ENCODE data around the gene NELFB. TPM values are rescaled to one million over a fixed set of nuclear protein-coding genes. Genes with fewer than 3 reads are reported as not detected.
A peak's percentile ranks its signal among the peaks of the same experiment; 100 is the strongest.

The NELFB gene
- polyA plus RNA-seq, 1 donor from 2014 or later: 64.7 TPM

- peak; percentile 52 for TF ChIP-seq POLR2AphosphoS5 (IDR thresholded peaks at IDR 0.05)
- peak; percentile 53 for TF ChIP-seq REST (IDR thresholded peaks at IDR 0.05; ENCODE audit: borderline replicate concordance)
- peak; percentile 54 for TF ChIP-seq TAF1 (IDR thresholded peaks at IDR 0.05; ENCODE audit: low read depth)
- no peak for TF ChIP-seq EZH2 (IDR thresholded peaks at IDR 0.05; ENCODE audit: borderline replicate concordance, insufficient read depth, low read length, poor library complexity, severe bottlenecking)
- no peak for TF ChIP-seq CTCF (IDR thresholded peaks at IDR 0.05; ENCODE audit: poor library complexity, severe bottlenecking)
- no peak for TF ChIP-seq RAD21 (conservative IDR thresholded peaks at IDR 0.05)
- TF ChIP-seq SMC3 (conservative IDR thresholded peaks at IDR 0.05; ENCODE audit: poor library complexity): no peak
- no peak for TF ChIP-seq MXI1 (conservative IDR thresholded peaks at IDR 0.05; ENCODE audit: poor library complexity, severe bottlenecking)
- no peak for TF ChIP-seq EP300 (conservative IDR thresholded peaks at IDR 0.05; ENCODE audit: poor library complexity, severe bottlenecking)
- Histone ChIP-seq H3K27ac (ENCODE audit: low read length) (peak overlapping the region; percentile 61), H3K9me3 (ENCODE audit: low read length) (no peaks in the 10 kb centered on the region), H3K79me2 (replicated peaks; ENCODE audit: insufficient read depth, low read length) (no peaks in the 10 kb centered on the region), H3K9me2 (ENCODE audit: insufficient read depth, low read length) (no peaks in the 10 kb centered on the region), H3K9ac (ENCODE audit: low read length) (peak overlapping the region; percentile 89), H2AFZ (ENCODE audit: low read depth, low read length) (peak overlapping the region; percentile 91), H3K4me2 (ENCODE audit: low read length) (peak overlapping the region; percentile 89), H4K20me1 (ENCODE audit: insufficient read depth) (no peaks in the 10 kb centered on the region), H3K36me3 (ENCODE audit: insufficient read depth, low read length) (no peaks in the 10 kb centered on the region), H3F3A (ENCODE audit: insufficient read depth, low read length, poor library complexity, severe bottlenecking) (no peaks in the 10 kb centered on the region), H3K4me3 (ENCODE audit: low read length) (peak overlapping the region; percentile 98), H3K27me3 (ENCODE audit: insufficient read depth, low read depth, low read length) (no peaks in the 10 kb centered on the region)
Measured at GRCh38 chr9:137223078-137223970, 31.8 kb upstream of the NELFB start.

DNA sequence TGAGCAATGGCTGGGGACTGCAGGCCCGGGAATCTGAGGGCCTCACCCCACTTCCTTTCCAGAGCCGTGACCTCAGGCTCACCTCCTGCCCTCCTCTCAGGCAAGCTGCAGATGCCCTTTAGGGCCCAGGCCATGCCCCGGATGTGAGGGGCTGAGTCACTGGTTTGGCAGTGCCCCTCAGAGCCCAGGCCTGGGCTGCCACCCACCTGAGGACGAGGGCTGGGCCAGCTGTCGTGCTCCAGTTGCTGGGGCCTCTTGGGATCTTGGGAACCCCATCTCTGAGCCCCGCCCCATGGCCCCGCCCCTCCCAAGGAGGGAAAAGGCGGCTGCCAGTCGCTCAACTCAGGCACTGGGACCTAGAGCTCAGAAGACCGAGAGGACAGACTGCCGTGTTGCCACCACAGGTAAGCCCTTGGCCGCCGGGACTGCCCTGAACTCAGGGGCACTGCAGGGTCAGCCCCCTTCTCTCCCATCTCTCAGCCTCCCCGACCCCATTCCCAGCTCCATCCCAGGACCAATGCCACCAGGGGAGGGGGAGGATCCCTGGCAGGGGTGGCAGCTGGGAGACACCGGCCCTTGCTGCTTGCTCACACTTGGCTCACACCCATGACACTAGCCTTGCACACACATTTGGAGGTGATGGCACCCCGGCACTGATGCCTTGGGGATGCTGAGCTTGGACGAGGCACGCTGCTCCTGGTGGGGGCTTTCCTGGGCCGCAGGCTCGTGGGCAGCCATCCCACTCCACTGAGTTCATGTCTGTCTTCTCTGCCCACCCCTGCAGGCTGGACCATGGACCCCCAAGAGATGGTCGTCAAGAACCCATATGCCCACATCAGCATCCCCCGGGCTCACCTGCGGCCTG is 30.1 kb upstream of the NELFB start, which contains the start of gene CYSRT1:
TSS of gene CYSRT1 (plus strand) at position 345 of the 865 bp plus-strand sequence. CDS start at position 793, 448 bp downstream.
- Histone ChIP-seq H3K27ac (ENCODE audit: low read length) (peak within 1 kb of the TSS; percentile 61), H3K9me3 (ENCODE audit: low read length) (no peaks in the 10 kb centered on the region), H3K79me2 (replicated peaks; ENCODE audit: insufficient read depth, low read length) (no peaks in the 10 kb centered on the region), H3K36me3 (ENCODE audit: insufficient read depth, low read length) (no peaks in the 10 kb centered on the region), H2AFZ (ENCODE audit: low read depth, low read length) (peak within 1 kb of the TSS; percentile 91), H3K9ac (ENCODE audit: low read length) (peak within 1 kb of the TSS; percentile 89), H3K9me2 (ENCODE audit: insufficient read depth, low read length) (no peaks in the 10 kb centered on the region), H3K4me3 (ENCODE audit: low read length) (peak within 1 kb of the TSS; percentile 98), H3F3A (ENCODE audit: insufficient read depth, low read length, poor library complexity, severe bottlenecking) (no peaks in the 10 kb centered on the region), H3K27me3 (ENCODE audit: insufficient read depth, low read depth, low read length) (no peaks in the 10 kb centered on the region), H4K20me1 (ENCODE audit: insufficient read depth) (no peaks in the 10 kb centered on the region), H3K4me2 (ENCODE audit: low read length) (peak within 1 kb of the TSS; percentile 89)
- no peak for TF ChIP-seq POLR2AphosphoS5 (IDR thresholded peaks at IDR 0.05)
- no peak for TF ChIP-seq EP300 (conservative IDR thresholded peaks at IDR 0.05; ENCODE audit: poor library complexity, severe bottlenecking)
- TF ChIP-seq CTCF (IDR thresholded peaks at IDR 0.05; ENCODE audit: poor library complexity, severe bottlenecking): no peak
- no peak for TF ChIP-seq SMC3 (conservative IDR thresholded peaks at IDR 0.05; ENCODE audit: poor library complexity)
- TF ChIP-seq REST (IDR thresholded peaks at IDR 0.05; ENCODE audit: borderline replicate concordance): no peak
- TF ChIP-seq MXI1 (conservative IDR thresholded peaks at IDR 0.05; ENCODE audit: poor library complexity, severe bottlenecking): no peak
- no peak for TF ChIP-seq RAD21 (conservative IDR thresholded peaks at IDR 0.05)
